ENCODE results near the gene FAM20C. TPM values are rescaled to one million over a fixed set of nuclear protein-coding genes. Genes with fewer than 3 reads are reported as not detected.

The FAM20C gene
- polyA plus RNA-seq (2011; rRNA removed): 22.8 and 32.5 TPM in 2 replicates
- polyA minus RNA-seq (2011; rRNA and poly(A)+ RNA removed): 20.8 and 22.9 TPM in 2 replicates

GRCh38 chr7:191981-192649 lies at the start of gene FAM20C:
Gene FAM20C (plus strand): TSS chr7:192571. CDS start chr7:193200, 629 bp downstream.
- H3K4me3 ChIP-seq (ENCODE audit: low read depth, low read length): peak within 1 kb of the TSS; percentile 70
- peaks cover 19% of the 10 kb centered on the region for H3K36me3 ChIP-seq (ENCODE audit: control insufficient read depth, insufficient read depth, low read length)
- CTCF ChIA-PET: interaction anchor here (0.8 to 1.7 kb wide), 6 partner anchors 13 to 132 kb away, joined by 3 to 8 read pairs (median 4); no protein-coding TSS in a partner anchor
- DNase-seq (ENCODE audit: low read depth): peak; percentile 25
- POLR2A ChIA-PET: interaction anchor here (0.6 to 1.0 kb wide), 2 partner anchors 40 to 41 kb away, joined by 4 read pairs; no protein-coding TSS in a partner anchor
- no peaks in the 10 kb centered on the region for H3K27me3 ChIP-seq (ENCODE audit: control insufficient read depth, insufficient read depth, low read length)
- TF ChIP-seq CTCF (IDR thresholded peaks at IDR 0.05; ENCODE audit: insufficient read depth, low read depth, low read length): no peak

GRCh38 chr7:143145-143751 lies 49.1 kb upstream of the FAM20C start:
- POLR2A ChIA-PET: no interaction called here
- Histone ChIP-seq H3K4me3 (ENCODE audit: low read depth, low read length) (no peak overlapping the region), H3K36me3 (ENCODE audit: control insufficient read depth, insufficient read depth, low read length) (no peaks in the 10 kb centered on the region), H3K27me3 (ENCODE audit: control insufficient read depth, insufficient read depth, low read length) (peaks cover 3% of the 10 kb centered on the region; the same call in 1 of the 2 replicates)
- CTCF ChIA-PET: no interaction called here
- no peak for TF ChIP-seq CTCF (IDR thresholded peaks at IDR 0.05; ENCODE audit: insufficient read depth, low read depth, low read length)
- no peak for DNase-seq (ENCODE audit: low read depth)

- no peaks in the 10 kb centered on the region for H3K36me3 ChIP-seq (ENCODE audit: control insufficient read depth, insufficient read depth, low read length)
- H3K27me3 ChIP-seq (ENCODE audit: control insufficient read depth, insufficient read depth, low read length): peaks cover 3% of the 10 kb centered on the region; the same call in 1 of the 2 replicates
- DNase-seq (ENCODE audit: low read depth): no peak
- no peak for TF ChIP-seq CTCF (IDR thresholded peaks at IDR 0.05; ENCODE audit: insufficient read depth, low read depth, low read length)
- ChIA-PET CTCF (no interaction called here), POLR2A (no interaction called here)
- no peak overlapping the region for H3K4me3 ChIP-seq (ENCODE audit: low read depth, low read length)
Observed at GRCh38 chr7:143811-144453, 48.4 kb upstream of the FAM20C start.

- ChIA-PET CTCF (no interaction called here), POLR2A (no interaction called here)
- Histone ChIP-seq H3K27me3 (ENCODE audit: control insufficient read depth, insufficient read depth, low read length) (peaks cover 3% of the 10 kb centered on the region; the same call in 1 of the 2 replicates), H3K4me3 (ENCODE audit: low read depth, low read length) (no peak overlapping the region), H3K36me3 (ENCODE audit: control insufficient read depth, insufficient read depth, low read length) (no peaks in the 10 kb centered on the region)
- no peak for DNase-seq (ENCODE audit: low read depth)
- TF ChIP-seq CTCF (IDR thresholded peaks at IDR 0.05; ENCODE audit: insufficient read depth, low read depth, low read length): no peak
Observed at GRCh38 chr7:144454-144826, 47.9 kb upstream of the FAM20C start.

- H3K27me3 ChIP-seq (ENCODE audit: control insufficient read depth, insufficient read depth, low read length): peaks cover 1% of the 10 kb centered on the region; the same call in 1 of the 2 replicates
- no peak for TF ChIP-seq CTCF (IDR thresholded peaks at IDR 0.05; ENCODE audit: insufficient read depth, low read depth, low read length)
- no peak overlapping the region for H3K4me3 ChIP-seq (ENCODE audit: low read depth, low read length)
- ChIA-PET POLR2A (no interaction called here), CTCF (no interaction called here)
- H3K36me3 ChIP-seq (ENCODE audit: control insufficient read depth, insufficient read depth, low read length): no peaks in the 10 kb centered on the region
- DNase-seq (ENCODE audit: low read depth): no peak
Observed at GRCh38 chr7:145863-146262, 46.5 kb upstream of the FAM20C start.

Data from BJ (cell line).